Liver (tissue), 3 donors: ENCODE results near the gene CDON.

Experiments used
- ATF3 ChIP-seq: IDR thresholded peaks from 2 replicates; pipeline ENCODE4 v1.6.1; 2016; ENCODE audit warnings: antibody characterized with exemption
- CTCF ChIP-seq: fragments of 150-350 bp; IDR thresholded peaks from 2 replicates; pipeline ENCODE4 v1.5.1; 2017; ENCODE audit warnings: improper control_type of control experiment, low read depth, low read length; ENCODE audit not compliant: missing input control
- EGR1 ChIP-seq, 2 donors: IDR thresholded peaks; 2 replicates each; pipeline ENCODE4 v1.6.1; 2016 to 2018; ENCODE audit warnings: antibody characterized with exemption in 2 of 2, low read depth in 2 of 2
- FOXA1 ChIP-seq: IDR thresholded peaks from 2 replicates; pipeline ENCODE4 v1.6.1; 2016; ENCODE audit warnings: antibody characterized with exemption
- GABPA ChIP-seq, 2 donors: IDR thresholded peaks in 1 of 2; conservative IDR thresholded peaks in 1 of 2; 2 replicates each; pipeline ENCODE4 v1.6.1; 2016; ENCODE audit warnings: antibody characterized with exemption in 2 of 2, mild to moderate bottlenecking in 1 of 2, moderate library complexity in 1 of 2
- HNF4A ChIP-seq, 2 donors: conservative IDR thresholded peaks; 2 replicates each; pipeline ENCODE4 v1.6.1; 2016; ENCODE audit warnings: antibody characterized with exemption in 2 of 2, mild to moderate bottlenecking in 2 of 2
- HNF4G ChIP-seq: IDR thresholded peaks from 2 replicates; pipeline ENCODE4 v1.6.1; 2016; ENCODE audit warnings: antibody characterized with exemption
- MAX ChIP-seq: IDR thresholded peaks from 2 replicates; pipeline ENCODE4 v1.6.1; 2016; ENCODE audit warnings: antibody characterized with exemption
- NR2F2 ChIP-seq: IDR thresholded peaks from 2 replicates; pipeline ENCODE4 v1.6.1; 2016; ENCODE audit warnings: antibody characterized with exemption
- REST ChIP-seq: IDR thresholded peaks from 2 replicates; pipeline ENCODE4 v1.6.1; 2016; ENCODE audit warnings: antibody characterized with exemption, mild to moderate bottlenecking
- SP1 ChIP-seq: IDR thresholded peaks from 2 replicates; pipeline ENCODE4 v1.6.1; 2018; ENCODE audit warnings: antibody characterized with exemption, mild to moderate bottlenecking
- TAF1 ChIP-seq: conservative IDR thresholded peaks from 2 replicates; pipeline ENCODE4 v1.6.1; 2016; ENCODE audit warnings: antibody characterized with exemption, mild to moderate bottlenecking
- YY1 ChIP-seq: IDR thresholded peaks from 2 replicates; pipeline ENCODE4 v1.6.1; 2016; ENCODE audit warnings: antibody characterized with exemption, mild to moderate bottlenecking
- ZBTB33 ChIP-seq: IDR thresholded peaks from 2 replicates; pipeline ENCODE4 v1.6.1; 2016; ENCODE audit warnings: antibody characterized with exemption
- donor health status: healthy.
- donor health status: healthy.

GRCh38 chr11:125979511-125979910 lies 83.2 kb downstream of the CDON start:
- TF ChIP-seq CTCF: no peak
- TF ChIP-seq SP1: no peak
- no peak for TF ChIP-seq ZBTB33
- no peak for TF ChIP-seq NR2F2
- no peak for TF ChIP-seq HNF4G
- TF ChIP-seq GABPA (IDR thresholded peaks at IDR 0.05 in 1 of 2, conservative IDR thresholded peaks at IDR 0.05 in 1 of 2): no peak
- no peak for TF ChIP-seq EGR1 (IDR thresholded peaks at IDR 0.05; ENCODE audit: low read depth in 2 of 2)
- TF ChIP-seq TAF1: no peak
- no peak for TF ChIP-seq FOXA1
- no peak for TF ChIP-seq MAX
- no peak for TF ChIP-seq ATF3
- no peak for TF ChIP-seq REST
- no peak for TF ChIP-seq HNF4A (conservative IDR thresholded peaks at IDR 0.05)
- TF ChIP-seq YY1: no peak
